IPS-18c (cell line): ENCODE results near the gene SMURF1.
"Not testable (repeated sequence)": the region's sequence is repeated elsewhere in the genome, so short reads cannot be mapped to it uniquely, and the experiment has no call there.

Experiments used
- H3K4me3 ChIP-seq: 2 replicates; pipeline ENCODE4 v1.7.0; 2013; ENCODE audit warnings: low read depth, mild to moderate bottlenecking, low read length, moderate library complexity; ENCODE audit not compliant: insufficient read depth
- H3K9me3 ChIP-seq: one replicate; pipeline ENCODE4 v1.6.1; 2013; ENCODE audit warnings: mild to moderate bottlenecking, low read length, moderate library complexity; ENCODE audit not compliant: control insufficient read depth, insufficient read depth

SMURF1 gene

GRCh38 chr7:99143853-99144672 is at the start of gene SMURF1:
Gene SMURF1 (minus strand): TSS chr7:99144108. CDS start chr7:99143780, 328 bp downstream.
- no peaks in the 10 kb centered on the region for H3K9me3 ChIP-seq
- H3K4me3 ChIP-seq = peak within 1 kb of the TSS; percentile 78

- Histone ChIP-seq H3K9me3 (no peaks in the 10 kb centered on the region), H3K4me3 (no peak overlapping the region)
These were observed 48.1 kb upstream of the SMURF1 start for GRCh38 chr7:99191869-99192596.

- Histone ChIP-seq H3K4me3 (no peak overlapping the region), H3K9me3 (no peaks in the 10 kb centered on the region)
These were observed 46.6 kb upstream of the SMURF1 start for GRCh38 chr7:99190359-99191009.

GRCh38 chr7:99189222-99189621 is 45.3 kb upstream of the SMURF1 start:
- Histone ChIP-seq H3K9me3 (no peaks in the 10 kb centered on the region), H3K4me3 (no peak overlapping the region)

- H3K4me3 ChIP-seq = no peak overlapping the region
- H3K9me3 ChIP-seq = no peaks in the 10 kb centered on the region
These were observed 44.3 kb upstream of the SMURF1 start for GRCh38 chr7:99188221-99188620.

GRCh38 chr7:99184532-99185218 is 40.8 kb upstream of the SMURF1 start:
- Histone ChIP-seq H3K9me3 (no peaks in the 10 kb centered on the region), H3K4me3 (no peak overlapping the region)

DNA sequence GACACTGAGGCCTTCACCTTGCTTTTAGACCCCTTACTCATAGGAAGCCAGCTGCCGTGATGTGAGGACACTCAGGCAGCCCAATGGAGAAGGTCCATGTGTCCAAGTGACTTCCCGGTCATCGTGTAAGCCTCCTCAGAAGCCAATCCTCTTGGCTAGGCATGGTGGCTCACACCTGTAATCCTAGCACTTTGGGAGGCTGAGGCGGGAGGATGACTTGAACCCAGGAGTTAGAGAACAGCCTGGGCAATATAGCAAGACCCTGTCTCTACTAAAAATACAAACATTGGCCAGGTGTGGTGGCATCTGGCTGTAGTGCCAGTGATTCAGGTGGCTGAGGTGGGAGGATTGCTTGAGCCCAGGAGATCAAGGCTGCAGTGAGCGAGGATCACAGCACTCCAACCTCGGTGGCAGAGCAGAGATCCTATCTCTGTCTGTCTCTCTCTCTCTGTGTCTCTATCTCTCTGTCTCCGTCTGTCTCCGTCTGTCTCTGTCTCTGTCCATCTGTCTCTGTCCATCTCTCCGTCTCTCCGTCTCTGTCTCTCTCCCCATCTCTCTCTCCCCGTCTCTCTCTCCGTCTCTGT is 36.3 kb upstream of the SMURF1 start:
- Histone ChIP-seq H3K4me3 (no peak overlapping the region), H3K9me3 (no peaks in the 10 kb centered on the region)

GRCh38 chr7:99177165-99177564 is 33.3 kb upstream of the SMURF1 start:
- H3K9me3 ChIP-seq = no peaks in the 10 kb centered on the region
- H3K4me3 ChIP-seq = no peak overlapping the region

- Histone ChIP-seq H3K4me3 (no peak overlapping the region), H3K9me3 (no peaks in the 10 kb centered on the region)
These were observed 29.9 kb upstream of the SMURF1 start for GRCh38 chr7:99173787-99174186.

GRCh38 chr7:99171731-99172130 is 27.8 kb upstream of the SMURF1 start:
- no peak overlapping the region for H3K4me3 ChIP-seq
- peaks cover 4% of the 10 kb centered on the region for H3K9me3 ChIP-seq

GRCh38 chr7:99170730-99171074 is 26.8 kb upstream of the SMURF1 start:
- no peak overlapping the region for H3K4me3 ChIP-seq
- H3K9me3 ChIP-seq = peaks cover 4% of the 10 kb centered on the region

GRCh38 chr7:99170065-99170729 is 26.3 kb upstream of the SMURF1 start:
- Histone ChIP-seq H3K4me3 (no peak overlapping the region), H3K9me3 (peaks cover 4% of the 10 kb centered on the region)

DNA sequence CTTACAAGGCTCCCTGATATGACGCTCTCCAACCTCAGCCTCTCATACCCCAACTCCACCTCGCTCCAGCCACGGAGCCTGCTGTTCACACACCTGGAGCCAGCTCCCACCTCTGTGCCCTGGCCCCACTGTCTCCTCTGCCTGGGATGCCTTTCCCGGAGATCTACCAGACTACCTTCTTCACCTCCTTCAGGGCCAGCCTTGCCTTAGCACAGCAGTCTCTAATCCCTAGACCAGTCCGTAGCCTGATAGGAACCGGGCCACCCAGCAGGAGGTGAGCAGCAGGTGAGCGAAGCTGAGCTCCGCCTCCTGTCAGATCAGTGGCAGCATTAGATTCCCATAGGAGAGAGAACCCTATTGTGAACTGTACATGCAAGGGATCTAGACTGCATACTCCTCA is 23.2 kb upstream of the SMURF1 start:
- Histone ChIP-seq H3K4me3 (no peak overlapping the region), H3K9me3 (peaks cover 4% of the 10 kb centered on the region)

DNA sequence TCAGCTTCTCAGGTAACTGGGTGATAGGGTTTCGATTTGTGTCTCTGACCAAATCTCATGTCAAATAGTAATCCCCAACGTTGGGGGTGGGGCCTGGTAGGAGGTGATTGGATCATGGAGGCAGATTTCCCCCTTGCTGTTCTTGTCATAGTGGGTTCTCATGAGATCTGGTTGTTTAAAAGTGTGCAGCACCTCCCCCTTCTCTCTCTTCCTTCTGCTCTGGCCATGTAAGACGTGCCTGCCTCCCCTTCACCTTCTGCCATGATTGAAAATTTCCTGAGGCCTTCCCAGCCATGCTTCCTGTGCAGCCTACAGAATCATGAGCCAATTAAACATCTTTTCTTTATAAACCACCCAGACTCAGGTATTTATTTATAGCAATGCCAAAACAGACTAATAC is 21.9 kb upstream of the SMURF1 start:
- Histone ChIP-seq H3K9me3 (peaks cover 4% of the 10 kb centered on the region), H3K4me3 (no peak overlapping the region)

DNA sequence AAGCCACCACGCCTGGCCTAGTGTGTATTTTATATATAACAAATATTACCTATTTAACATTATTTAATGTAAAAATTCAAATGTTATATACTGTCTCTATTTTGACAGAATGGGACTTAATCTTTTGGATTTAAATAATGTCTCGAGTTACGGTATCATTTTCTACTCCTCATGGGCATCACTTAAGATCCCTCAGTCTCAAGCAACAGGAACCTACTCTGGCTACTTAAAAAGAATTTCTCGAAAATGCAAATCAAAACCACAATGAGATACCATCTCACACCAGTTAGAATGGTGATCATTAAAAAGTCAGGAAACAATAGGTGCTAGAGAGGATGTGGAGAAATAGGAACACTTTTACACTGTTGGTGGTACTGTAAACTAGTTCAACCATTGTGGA is 19.8 kb upstream of the SMURF1 start:
- not testable (repeated sequence) for H3K9me3 ChIP-seq, H3K4me3 ChIP-seq

GRCh38 chr7:99156649-99157048 is 12.7 kb upstream of the SMURF1 start:
- peaks cover 2% of the 10 kb centered on the region for H3K9me3 ChIP-seq
- H3K4me3 ChIP-seq = no peak overlapping the region

DNA sequence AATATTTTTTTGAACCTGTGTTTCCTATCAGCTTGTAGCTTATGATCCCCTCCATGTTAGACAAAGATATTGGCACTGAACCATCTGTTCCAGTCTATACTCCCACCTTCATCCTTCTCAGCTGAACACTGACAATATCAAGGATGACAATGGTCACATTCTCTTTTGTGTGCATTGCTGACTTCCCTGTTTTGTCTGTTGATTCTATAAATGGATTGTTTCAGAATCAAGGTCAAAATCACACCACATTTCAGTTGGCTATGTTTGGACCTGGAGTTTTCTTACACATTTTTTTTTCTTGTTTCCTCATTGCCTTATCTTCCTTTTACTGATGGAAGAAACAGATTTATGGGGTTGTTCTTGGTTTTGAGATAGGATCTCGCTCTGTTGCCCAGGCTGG is 11.3 kb upstream of the SMURF1 start:
- H3K9me3 ChIP-seq = peaks cover 2% of the 10 kb centered on the region
- H3K4me3 ChIP-seq = no peak overlapping the region
